GM19351 (cell line): ENCODE data around the gene CXCL6.

Source experiments
- ATAC-seq: cut with Tn5 transposase; IDR thresholded peaks from one replicate; pipeline ENCODE4 v1.9.1; 2021; ENCODE audit warnings: mild to moderate bottlenecking, moderate library complexity; ENCODE audit not compliant: unreplicated experiment

Gene CXCL6

DNA sequence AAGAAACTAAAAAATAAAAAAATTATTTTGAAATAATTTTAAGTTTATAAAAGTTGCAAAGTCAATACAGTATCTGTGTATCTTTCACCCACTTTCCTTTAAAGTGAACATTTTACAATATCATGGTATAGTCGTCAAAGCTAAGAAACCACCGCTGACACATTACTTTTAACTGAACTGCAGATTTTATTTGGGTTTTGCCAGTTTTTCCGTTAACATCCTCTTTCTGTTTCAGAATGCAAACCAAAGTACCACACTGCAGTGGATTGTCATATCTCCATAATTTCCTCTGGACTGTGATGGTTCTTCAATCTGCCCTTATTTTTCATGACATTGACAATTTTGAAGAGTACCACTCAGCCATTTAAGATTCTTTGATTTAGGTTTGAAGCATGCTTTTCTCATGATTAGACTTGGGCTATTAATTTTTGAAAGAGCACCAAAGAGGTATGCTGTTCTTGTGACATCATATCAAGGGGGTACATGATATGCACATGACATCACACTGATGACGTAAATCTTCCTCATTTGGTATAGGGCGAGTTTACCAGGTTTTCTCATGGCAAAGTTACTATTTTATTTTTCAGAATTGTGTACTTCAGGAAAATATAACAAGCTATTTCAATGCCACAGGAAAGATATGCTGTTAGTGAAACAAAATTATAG, 29.1 kb downstream of the CXCL6 start:
- no peak for ATAC-seq

DNA sequence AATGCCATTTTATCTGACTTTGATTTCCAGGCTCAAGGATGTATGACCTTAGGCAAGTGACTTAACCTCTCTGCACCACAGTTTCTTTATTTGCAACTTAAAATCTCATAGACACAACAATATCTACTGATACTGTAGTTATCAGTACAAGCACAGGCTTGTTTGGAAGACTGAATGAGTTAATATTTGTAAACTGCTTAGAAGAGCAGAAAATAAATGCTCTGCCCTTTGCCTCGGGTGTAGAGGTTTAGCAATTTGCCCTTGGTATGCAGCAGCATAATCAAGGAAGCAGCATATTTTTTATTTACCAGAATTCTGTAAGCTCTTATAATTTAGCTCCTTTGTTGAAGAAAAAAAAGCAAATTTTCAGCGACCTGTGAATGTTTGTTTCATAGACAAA, 29.8 kb downstream of the CXCL6 start:
- ATAC-seq: no peak

DNA sequence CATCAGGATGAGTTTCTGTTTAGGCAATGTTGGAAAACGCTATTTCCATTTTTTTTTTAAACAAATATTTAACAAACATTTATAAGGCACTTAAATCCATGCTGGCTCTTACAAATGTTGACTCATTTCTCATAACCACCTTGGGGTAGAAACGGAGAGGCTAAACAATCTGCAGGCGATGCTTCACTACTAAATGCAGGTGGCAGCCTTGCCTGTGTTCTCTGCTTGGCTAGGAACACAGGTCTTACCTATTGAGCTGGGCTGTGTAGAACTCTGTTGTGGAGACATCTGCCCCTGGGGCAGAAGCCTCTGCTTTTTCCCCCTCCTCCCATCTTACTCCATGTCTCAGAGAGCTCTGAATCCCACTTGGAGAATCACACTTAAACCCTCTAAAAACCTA, 31.3 kb downstream of the CXCL6 start:
- no peak for ATAC-seq

DNA sequence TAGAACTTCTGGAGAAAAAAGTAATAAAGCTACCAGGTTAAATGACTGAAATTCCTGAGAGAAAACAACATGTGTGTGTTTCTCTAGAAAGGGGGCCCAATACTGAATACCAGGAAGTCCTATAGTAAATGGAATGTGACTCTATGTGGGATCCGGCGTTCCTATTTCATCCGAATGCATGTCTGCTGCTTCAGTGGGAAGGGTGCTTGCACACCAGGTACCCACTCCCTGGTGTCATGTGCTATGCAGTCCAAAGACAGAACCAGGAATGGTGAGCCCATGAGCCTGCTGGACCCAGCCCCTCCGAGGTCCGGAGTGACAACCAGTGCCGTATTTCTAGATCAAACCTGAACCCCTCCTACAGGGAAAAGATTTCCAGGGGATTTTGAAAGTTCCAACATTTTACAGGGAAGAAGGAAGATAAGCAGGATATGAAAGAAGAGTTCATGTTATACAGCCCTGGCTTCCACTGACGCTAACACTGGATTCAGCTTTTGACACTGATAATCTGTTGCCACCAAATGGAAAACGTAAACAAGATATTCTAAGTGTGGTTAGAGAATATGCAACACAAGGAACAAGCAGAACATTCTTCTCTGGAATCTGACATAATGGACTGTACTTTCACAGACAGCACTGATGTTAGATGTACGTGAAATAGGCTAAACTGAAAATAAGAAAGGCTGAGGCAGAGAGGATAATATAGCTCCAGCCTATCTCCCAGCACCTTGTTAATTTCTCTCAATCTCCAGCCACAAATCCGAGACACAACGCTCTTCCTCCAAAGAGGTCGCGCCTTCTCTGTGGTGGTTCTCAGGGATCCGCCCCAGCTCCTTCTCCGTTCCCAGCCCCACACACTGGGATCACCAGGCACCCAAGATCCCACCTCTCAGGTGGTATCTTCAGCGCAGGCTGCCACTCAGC, 32.0 kb downstream of the CXCL6 start:
- no peak for ATAC-seq

DNA sequence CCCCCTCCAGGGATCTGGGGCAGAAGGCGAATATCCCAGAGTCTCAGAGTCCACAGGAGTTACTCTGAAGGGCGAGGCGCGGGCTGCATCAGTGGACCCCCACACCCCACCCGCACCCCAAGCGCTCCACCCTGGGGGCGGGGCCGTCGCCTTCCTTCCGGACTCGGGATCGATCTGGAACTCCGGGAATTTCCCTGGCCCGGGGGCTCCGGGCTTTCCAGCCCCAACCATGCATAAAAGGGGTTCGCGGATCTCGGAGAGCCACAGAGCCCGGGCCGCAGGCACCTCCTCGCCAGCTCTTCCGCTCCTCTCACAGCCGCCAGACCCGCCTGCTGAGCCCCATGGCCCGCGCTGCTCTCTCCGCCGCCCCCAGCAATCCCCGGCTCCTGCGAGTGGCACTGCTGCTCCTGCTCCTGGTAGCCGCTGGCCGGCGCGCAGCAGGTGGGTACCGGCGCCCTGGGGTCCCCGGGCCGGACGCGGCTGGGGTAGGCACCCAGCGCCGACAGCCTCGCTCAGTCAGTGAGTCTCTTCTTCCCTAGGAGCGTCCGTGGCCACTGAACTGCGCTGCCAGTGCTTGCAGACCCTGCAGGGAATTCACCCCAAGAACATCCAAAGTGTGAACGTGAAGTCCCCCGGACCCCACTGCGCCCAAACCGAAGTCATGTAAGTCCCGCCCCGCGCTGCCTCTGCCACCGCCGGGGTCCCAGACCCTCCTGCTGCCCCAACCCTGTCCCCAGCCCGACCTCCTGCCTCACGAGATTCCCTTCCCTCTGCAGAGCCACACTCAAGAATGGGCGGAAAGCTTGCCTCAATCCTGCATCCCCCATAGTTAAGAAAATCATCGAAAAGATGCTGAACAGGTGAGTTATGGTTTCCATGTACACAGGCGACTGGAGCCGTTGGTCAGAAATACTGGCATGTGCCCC, 32.9 kb downstream of the CXCL6 start, which contains the start of gene CXCL1:
CXCL1 (plus strand) TSS at position 264 of the 926 bp plus-strand sequence; CDS start at position 342, 78 bp downstream.
- ATAC-seq: no peak

DNA sequence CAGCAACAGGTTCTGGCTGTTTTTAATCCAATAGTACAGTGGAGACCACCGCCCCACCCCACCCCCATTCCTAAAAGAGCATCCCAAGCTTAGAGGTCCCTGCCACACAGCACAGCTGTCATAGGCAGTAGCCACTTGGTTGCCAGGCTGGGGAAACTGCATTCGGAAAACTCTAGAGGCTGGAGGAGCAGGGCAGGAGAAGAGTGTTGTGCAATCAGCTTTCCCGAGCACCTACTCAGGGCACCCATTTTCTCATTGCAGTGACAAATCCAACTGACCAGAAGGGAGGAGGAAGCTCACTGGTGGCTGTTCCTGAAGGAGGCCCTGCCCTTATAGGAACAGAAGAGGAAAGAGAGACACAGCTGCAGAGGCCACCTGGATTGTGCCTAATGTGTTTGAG, 33.8 kb downstream of the CXCL6 start:
- no peak for ATAC-seq

DNA sequence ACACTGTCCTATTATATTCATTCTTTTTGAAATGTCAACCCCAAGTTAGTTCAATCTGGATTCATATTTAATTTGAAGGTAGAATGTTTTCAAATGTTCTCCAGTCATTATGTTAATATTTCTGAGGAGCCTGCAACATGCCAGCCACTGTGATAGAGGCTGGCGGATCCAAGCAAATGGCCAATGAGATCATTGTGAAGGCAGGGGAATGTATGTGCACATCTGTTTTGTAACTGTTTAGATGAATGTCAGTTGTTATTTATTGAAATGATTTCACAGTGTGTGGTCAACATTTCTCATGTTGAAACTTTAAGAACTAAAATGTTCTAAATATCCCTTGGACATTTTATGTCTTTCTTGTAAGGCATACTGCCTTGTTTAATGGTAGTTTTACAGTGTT, 34.3 kb downstream of the CXCL6 start:
- no peak for ATAC-seq

DNA sequence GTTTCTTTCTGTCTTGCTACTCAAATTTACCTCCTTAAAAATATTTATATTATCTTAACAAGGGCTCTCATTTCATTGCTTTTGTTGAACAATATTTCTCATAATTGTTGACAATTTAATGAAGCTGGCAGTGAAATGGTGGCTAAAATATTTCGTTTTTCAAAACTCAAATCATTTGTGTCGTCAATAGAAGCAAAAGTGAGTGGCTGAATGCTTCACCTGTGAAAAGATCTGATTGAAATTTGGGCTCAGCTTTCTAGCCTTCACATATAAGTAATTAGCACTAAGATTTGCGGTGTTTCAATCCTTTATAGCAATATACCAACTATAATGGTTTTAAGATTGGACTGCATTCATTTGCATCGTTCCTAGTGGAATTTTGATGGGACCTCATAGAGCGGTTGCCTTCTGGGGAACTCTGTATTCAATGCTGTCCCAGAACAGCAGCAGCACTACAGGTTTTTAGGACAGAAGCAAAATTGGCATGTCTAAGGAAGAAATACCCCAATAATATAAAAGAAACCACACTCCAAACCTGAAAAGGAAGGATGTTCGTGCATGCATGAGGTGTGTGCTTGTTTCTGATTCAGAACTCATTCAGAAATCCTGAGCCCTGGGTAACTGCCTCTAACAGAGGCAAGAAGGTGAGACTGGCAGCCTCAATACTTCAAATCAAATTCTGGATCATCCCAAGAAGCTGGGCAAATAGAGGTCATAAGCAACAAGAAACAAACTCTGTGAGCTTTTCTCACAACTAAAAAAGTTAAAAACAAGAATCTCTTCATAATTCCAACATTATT, 35.2 kb downstream of the CXCL6 start:
- no peak for ATAC-seq

DNA sequence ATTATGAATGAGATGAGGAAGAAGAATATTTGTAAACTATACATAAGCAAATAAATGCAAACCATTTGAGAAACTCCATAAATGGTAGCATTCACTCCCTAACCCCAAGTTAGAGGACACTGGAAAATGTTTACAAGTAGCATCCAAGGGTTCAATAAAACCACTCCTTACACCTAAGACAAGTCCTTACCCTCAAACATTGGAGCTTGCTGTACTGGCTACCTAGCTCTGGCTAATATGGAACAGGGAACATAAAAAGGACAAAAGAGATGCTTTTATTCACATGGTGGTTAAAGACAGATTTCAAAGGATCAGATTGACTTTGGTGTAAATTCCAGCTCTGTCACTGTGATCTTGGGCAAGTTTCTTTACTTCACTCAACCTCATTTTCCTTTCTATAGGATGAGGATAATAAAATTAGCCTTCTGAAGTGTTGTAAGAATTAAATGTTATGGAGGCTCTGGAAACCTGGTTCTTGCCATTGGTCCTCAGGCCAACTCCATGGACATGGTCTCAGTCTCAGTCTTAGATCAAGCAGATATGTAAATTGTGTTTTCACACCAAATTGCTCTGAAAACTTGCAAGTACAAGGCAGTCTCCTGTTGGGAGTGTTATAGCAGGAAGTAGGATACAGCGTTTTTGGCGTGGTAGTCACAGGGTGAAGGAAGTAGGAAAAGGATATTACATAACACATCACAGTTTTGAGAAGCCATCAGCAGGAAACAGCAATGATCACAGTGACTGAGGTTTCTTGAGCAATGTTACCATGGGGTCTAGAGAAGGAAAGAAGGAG, 36.0 kb downstream of the CXCL6 start:
- ATAC-seq: no peak

DNA sequence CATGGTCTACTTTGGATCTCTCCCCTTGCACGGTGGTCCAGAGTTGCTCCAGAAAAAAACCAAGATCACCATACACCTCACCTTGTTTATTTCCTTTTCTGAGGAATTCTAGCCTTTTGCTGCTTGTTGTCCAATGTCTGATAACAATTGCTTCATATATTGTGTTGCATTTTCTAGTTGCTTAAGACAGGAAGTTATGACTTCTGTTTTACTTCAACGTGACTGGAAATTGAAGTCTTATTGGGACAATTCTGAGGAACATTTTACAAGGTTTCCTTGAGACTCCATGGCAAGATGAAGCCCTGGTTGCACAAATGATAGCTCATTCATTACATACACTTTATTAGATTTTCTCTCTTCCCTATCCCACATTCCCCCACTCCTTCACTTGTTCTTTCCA, 37.9 kb downstream of the CXCL6 start:
- no peak for ATAC-seq

DNA sequence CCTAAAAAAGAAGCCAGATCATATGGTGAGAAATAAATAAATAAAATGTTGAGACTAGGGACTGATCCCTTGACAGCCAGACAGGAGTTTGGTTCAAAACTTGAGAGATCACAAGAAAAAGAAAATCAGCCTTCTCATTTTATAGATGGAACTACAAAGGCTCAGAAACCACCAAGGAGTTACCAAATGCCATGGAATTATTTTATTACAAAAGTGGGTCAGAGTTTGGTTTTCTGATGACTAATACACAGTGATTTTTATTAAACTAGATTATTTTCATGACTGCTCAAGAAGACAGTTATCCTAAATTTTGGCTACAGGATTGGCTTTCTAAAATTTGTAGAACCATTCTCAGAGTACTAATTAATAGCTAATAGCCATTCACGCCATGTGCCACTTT, 38.9 kb downstream of the CXCL6 start:
- no peak for ATAC-seq

DNA sequence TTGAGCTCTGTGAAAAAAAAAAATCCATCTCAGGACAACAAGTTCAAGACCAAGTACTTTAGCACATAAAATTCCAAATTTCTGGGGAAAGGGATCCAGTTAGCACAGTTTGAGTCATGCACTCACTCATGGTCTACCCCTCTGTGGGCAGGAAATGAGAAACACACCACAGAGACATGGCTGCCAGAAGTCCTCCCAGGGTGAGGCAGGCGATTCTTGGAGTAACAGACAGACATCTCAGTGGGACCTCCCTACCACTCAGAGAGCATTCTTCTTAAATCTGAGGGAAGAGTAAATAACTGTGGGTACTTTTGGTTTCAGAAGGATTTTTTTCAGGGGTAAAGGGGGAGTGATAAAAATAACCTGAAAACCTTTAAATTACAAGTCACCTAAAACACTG, 46.8 kb downstream of the CXCL6 start:
- ATAC-seq: no peak

DNA sequence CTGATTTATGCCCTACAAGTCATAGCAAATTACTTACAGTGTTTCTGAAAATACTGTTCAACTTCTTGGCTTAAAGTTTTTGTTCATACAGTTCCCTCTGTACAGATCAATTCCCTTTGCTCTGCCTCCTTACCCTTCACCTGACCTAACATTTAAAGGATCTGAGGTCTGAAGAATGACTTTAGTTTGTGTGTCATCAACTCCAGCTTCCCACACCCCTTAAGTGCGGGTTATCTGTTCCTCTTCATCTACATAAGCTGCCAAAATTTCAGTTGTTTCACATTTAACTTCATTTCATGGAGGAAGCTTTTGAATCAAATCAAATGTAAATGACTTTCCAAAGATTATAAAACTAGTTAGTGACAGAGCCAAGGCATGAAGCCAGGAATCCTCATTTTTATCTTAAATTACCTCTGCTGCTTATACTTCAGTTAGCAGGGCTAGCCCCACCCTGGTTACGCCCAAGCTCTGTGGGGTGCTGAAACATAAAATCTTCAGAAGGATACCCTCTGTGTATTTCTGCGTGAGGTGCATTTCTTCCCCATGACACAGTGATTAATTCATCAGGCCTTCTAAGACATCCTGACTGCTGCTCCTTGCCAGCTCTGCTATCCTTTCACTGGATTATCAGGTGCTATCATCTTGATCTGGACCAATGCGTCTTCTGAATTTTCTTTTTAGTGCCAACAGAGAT, 49.2 kb downstream of the CXCL6 start:
- no peak for ATAC-seq
